Measurements from ENCODE around the gene GNGT2.

GRCh38 chr17:49258394-49258793 lies 48.0 kb upstream of the GNGT2 start:
- TF ChIP-seq, protein P1, sequence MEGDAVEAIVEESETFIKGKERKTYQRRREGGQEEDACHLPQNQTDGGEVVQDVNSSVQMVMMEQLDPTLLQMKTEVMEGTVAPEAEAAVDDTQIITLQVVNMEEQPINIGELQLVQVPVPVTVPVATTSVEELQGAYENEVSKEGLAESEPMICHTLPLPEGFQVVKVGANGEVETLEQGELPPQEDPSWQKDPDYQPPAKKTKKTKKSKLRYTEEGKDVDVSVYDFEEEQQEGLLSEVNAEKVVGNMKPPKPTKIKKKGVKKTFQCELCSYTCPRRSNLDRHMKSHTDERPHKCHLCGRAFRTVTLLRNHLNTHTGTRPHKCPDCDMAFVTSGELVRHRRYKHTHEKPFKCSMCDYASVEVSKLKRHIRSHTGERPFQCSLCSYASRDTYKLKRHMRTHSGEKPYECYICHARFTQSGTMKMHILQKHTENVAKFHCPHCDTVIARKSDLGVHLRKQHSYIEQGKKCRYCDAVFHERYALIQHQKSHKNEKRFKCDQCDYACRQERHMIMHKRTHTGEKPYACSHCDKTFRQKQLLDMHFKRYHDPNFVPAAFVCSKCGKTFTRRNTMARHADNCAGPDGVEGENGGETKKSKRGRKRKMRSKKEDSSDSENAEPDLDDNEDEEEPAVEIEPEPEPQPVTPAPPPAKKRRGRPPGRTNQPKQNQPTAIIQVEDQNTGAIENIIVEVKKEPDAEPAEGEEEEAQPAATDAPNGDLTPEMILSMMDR (optimal IDR thresholded peaks at IDR 0.05 in 1 of 3, IDR thresholded peaks at IDR 0.05 in 1 of 3, conservative IDR thresholded peaks at IDR 0.05 in 1 of 3; ENCODE audit: extremely low read depth in 1 of 3, insufficient read depth in 2 of 3, low read length in 3 of 3): no peak
- TF ChIP-seq EZH2 (IDR thresholded peaks at IDR 0.05; ENCODE audit: low read length): no peak
